ENCODE measurements around the gene PHLDB3.
"Not testable (repeated sequence)": the region's sequence is repeated elsewhere in the genome, so short reads cannot be mapped to it uniquely, and the experiment has no call there.

Gene PHLDB3

GRCh38 chr19:43446746-43447489 is 57.6 kb downstream of the PHLDB3 start:
- DNase-seq: peak in 47 of 51 donors; percentile 7 to 86 (median 54)

GRCh38 chr19:43445426-43445825 is 59.1 kb downstream of the PHLDB3 start:
- DNase-seq: no peak

GRCh38 chr19:43444531-43445287 is 59.8 kb downstream of the PHLDB3 start:
- no peak for DNase-seq

- DNase-seq: not testable (repeated sequence)
These were observed 60.5 kb downstream of the PHLDB3 start for GRCh38 chr19:43444091-43444490.

- no peak for DNase-seq
These were observed 62.8 kb downstream of the PHLDB3 start for GRCh38 chr19:43441716-43442115.

- DNase-seq: no peak
These were observed 64.9 kb downstream of the PHLDB3 start for GRCh38 chr19:43439709-43440063.

- DNase-seq: no peak
These were observed 65.4 kb downstream of the PHLDB3 start for GRCh38 chr19:43439032-43439708.

GRCh38 chr19:43438291-43439031 is 66.1 kb downstream of the PHLDB3 start:
- no peak for DNase-seq

- DNase-seq: no peak
These were observed 66.8 kb downstream of the PHLDB3 start for GRCh38 chr19:43437712-43438111.

- DNase-seq: not testable (repeated sequence)
These were observed 67.3 kb downstream of the PHLDB3 start for GRCh38 chr19:43437284-43437683.

GRCh38 chr19:43435775-43436174 is 68.8 kb downstream of the PHLDB3 start:
- DNase-seq: no peak

GRCh38 chr19:43433689-43434088 is 70.9 kb downstream of the PHLDB3 start:
- no peak for DNase-seq

GRCh38 chr19:43433358-43433673 is 71.2 kb downstream of the PHLDB3 start:
- DNase-seq: no peak

GRCh38 chr19:43430976-43431375 is 73.6 kb downstream of the PHLDB3 start:
- DNase-seq: no peak

GRCh38 chr19:43430142-43430710 is 74.3 kb downstream of the PHLDB3 start:
- no peak for DNase-seq

- no peak for DNase-seq
These were observed 75.2 kb downstream of the PHLDB3 start for GRCh38 chr19:43429395-43429794.

- DNase-seq: peak in 6 of 51 donors; percentile 2 to 26 (median 6)
These were observed 78.8 kb downstream of the PHLDB3 start for GRCh38 chr19:43425567-43426392.
